ENCODE data around the gene CTNNA1.

CTNNA1 gene

GRCh38 chr5:138920181-138920580 is 167.0 kb downstream of the CTNNA1 start:
- TF ChIP-seq, protein P1, sequence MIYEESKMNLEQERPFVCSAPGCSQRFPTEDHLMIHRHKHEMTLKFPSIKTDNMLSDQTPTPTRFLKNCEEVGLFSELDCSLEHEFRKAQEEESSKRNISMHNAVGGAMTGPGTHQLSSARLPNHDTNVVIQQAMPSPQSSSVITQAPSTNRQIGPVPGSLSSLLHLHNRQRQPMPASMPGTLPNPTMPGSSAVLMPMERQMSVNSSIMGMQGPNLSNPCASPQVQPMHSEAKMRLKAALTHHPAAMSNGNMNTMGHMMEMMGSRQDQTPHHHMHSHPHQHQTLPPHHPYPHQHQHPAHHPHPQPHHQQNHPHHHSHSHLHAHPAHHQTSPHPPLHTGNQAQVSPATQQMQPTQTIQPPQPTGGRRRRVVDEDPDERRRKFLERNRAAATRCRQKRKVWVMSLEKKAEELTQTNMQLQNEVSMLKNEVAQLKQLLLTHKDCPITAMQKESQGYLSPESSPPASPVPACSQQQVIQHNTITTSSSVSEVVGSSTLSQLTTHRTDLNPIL (CRISPR knock-in tag; IDR thresholded peaks at IDR 0.05; ENCODE audit: low read depth) = no peak
- TF ChIP-seq PPARA (CRISPR knock-in tag; IDR thresholded peaks at IDR 0.05; ENCODE audit: borderline replicate concordance) (no peak), ESRRG (CRISPR knock-in tag; IDR thresholded peaks at IDR 0.05) (no peak), CSRNP3 (CRISPR knock-in tag; IDR thresholded peaks at IDR 0.05) (no peak), ZFP3 (CRISPR knock-in tag; IDR thresholded peaks at IDR 0.05) (no peak), ISL1 (CRISPR knock-in tag; IDR thresholded peaks at IDR 0.05) (no peak), GLIS3 (CRISPR knock-in tag; IDR thresholded peaks at IDR 0.05) (no peak), ZC3H10 (CRISPR knock-in tag; IDR thresholded peaks at IDR 0.05) (no peak), ZFP30 (CRISPR knock-in tag; IDR thresholded peaks at IDR 0.05) (no peak)
- no peak for ATAC-seq

GRCh38 chr5:138921362-138921761 is 168.1 kb downstream of the CTNNA1 start:
- peak; percentile 48; the same call in 2 of the 3 replicates for ATAC-seq

DNA sequence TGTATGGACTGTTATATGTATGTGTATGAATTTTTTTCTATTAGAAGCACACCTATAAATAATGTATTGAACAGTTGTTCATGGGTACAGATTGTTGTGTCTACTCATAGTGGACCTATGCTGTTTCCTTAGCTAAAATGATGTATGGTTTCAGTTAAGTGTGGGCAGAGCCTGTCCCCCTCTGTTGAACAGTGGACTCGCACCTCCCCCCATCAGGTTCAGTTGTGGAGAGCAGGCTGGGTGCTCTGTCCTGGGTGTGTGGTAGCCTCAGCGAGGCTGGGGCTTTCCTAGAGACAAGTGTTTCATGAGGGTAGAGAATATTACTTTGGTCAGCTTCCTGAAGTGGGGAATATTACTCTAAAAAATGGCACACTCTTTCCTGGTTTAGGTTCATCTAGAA is 169.3 kb downstream of the CTNNA1 start:
- TF ChIP-seq ISL1 (CRISPR knock-in tag; IDR thresholded peaks at IDR 0.05) = no peak
- TF ChIP-seq CSDC2 (CRISPR knock-in tag; IDR thresholded peaks at IDR 0.05) = no peak
- no peak for TF ChIP-seq ZNF70 (CRISPR knock-in tag; IDR thresholded peaks at IDR 0.05)
- no peak for TF ChIP-seq BACH2 (CRISPR knock-in tag; IDR thresholded peaks at IDR 0.05; ENCODE audit: borderline replicate concordance)
- TF ChIP-seq, protein P1 (CRISPR knock-in tag; IDR thresholded peaks at IDR 0.05; ENCODE audit: low read depth) = no peak
- TF ChIP-seq CSRNP3 (CRISPR knock-in tag; IDR thresholded peaks at IDR 0.05) = no peak
- TF ChIP-seq TCF4 (CRISPR knock-in tag; IDR thresholded peaks at IDR 0.05; ENCODE audit: borderline replicate concordance) = no peak
- no peak for TF ChIP-seq TSHZ2 (CRISPR knock-in tag; IDR thresholded peaks at IDR 0.05)
- TF ChIP-seq, protein P2, sequence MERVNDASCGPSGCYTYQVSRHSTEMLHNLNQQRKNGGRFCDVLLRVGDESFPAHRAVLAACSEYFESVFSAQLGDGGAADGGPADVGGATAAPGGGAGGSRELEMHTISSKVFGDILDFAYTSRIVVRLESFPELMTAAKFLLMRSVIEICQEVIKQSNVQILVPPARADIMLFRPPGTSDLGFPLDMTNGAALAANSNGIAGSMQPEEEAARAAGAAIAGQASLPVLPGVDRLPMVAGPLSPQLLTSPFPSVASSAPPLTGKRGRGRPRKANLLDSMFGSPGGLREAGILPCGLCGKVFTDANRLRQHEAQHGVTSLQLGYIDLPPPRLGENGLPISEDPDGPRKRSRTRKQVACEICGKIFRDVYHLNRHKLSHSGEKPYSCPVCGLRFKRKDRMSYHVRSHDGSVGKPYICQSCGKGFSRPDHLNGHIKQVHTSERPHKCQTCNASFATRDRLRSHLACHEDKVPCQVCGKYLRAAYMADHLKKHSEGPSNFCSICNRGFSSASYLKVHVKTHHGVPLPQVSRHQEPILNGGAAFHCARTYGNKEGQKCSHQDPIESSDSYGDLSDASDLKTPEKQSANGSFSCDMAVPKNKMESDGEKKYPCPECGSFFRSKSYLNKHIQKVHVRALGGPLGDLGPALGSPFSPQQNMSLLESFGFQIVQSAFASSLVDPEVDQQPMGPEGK (CRISPR knock-in tag; IDR thresholded peaks at IDR 0.05; ENCODE audit: borderline replicate concordance) = no peak
- no peak for TF ChIP-seq ZFP30 (CRISPR knock-in tag; IDR thresholded peaks at IDR 0.05)
- TF ChIP-seq ZNF8 (CRISPR knock-in tag; IDR thresholded peaks at IDR 0.05) = no peak
- ATAC-seq = no peak

DNA sequence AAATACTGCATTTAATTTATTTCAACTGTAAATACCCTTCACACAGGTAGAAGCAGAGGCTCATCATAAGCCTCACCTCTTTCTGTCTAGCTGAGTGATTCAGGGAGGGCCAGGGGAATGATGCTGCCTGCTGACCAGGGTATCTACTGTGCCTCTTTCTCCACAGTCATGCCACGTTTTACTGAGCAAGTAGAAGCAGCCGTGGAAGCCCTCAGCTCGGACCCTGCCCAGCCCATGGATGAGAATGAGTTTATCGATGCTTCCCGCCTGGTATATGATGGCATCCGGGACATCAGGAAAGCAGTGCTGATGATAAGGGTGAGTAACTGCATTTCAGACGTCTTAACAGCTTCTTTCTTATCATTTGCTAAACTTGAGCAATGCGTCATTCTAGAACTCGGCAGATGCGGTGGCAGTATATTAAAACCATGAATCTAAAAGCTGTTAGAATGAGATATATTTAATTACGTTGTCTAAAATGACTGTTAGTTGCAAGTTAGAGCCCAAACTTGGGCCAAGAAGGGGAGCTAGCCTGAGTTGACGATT is 171.9 kb downstream of the CTNNA1 start:
- TF ChIP-seq ISL1 (CRISPR knock-in tag; IDR thresholded peaks at IDR 0.05) (no peak), CSRNP3 (CRISPR knock-in tag; IDR thresholded peaks at IDR 0.05) (no peak), SNAI2 (CRISPR knock-in tag; IDR thresholded peaks at IDR 0.05) (no peak), TSHZ2 (CRISPR knock-in tag; IDR thresholded peaks at IDR 0.05) (no peak), CSDC2 (CRISPR knock-in tag; IDR thresholded peaks at IDR 0.05) (no peak), ZFP3 (CRISPR knock-in tag; IDR thresholded peaks at IDR 0.05) (no peak), RARB (CRISPR knock-in tag; IDR thresholded peaks at IDR 0.05) (no peak), ESRRG (CRISPR knock-in tag; IDR thresholded peaks at IDR 0.05) (no peak)
- ATAC-seq = no peak

All from SK-N-SH treated with all-trans-retinoic acid at 6 μM for 48 hours (cell line).